ENCODE data around the gene AQP11.
"Not testable (repeated sequence)": the region's sequence is repeated elsewhere in the genome, so short reads cannot be mapped to it uniquely, and the experiment has no call there.

The AQP11 gene

DNA sequence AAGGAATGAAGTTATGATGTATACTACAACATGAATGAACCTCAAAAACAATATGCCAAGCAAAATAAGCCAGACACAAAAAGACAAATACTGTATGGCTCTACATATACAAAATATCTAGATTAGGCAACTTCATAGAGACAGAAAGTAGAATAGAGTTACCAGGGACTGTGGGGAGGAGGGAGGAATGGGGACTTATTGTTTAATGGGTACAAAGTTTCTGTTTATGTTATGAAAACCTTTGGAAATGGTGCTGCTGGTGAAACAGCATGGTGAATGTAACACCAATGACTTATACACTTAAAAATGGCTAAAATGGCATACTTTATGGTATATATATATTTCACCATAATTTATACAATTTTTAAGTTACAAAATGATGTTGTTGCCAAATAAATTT is 4.1 kb downstream of the AQP11 start:
- DNase-seq = no peak

- DNase-seq = no peak
These were observed 6.9 kb downstream of the AQP11 start for GRCh38 chr11:77596626-77597025.

DNA sequence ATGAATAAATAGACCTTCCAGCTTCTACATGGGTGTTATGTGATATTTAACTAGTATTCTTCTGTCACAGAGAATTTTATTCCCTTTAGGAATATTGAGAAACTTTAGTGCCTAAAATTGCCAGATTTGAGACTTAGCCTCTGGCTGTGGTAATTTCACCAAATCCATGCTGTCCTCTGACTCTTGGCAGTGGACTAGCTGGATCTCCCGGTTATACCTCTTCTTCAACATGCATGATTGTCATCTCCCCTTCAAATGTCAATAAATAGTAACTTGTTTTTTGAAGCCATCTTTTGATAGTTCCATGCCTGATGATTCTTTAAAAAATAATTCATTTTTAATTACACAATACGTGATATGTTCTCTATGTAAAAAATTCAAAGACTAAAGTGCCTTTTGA is 8.4 kb downstream of the AQP11 start:
- DNase-seq = no peak

- no peak for DNase-seq
These were observed 12.8 kb downstream of the AQP11 start for GRCh38 chr11:77602381-77603088.

DNA sequence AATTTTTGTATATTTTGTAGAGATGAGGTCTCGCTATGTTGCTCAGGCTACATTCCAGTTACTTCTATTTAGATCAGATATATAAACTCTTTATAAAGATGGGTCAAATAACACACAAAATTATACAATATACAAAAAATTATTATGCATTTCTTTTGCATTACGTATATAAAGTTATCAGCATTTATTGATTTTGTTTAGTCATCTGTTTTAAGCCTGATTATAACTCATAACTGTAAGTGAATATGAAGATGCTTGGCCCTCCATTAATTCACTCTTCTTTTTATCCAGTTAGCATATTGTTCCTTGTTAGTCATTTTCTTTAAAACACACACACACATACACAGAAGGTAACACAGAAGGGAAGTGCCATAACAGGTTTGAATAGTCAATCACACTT is 14.5 kb downstream of the AQP11 start:
- DNase-seq = no peak

- no peak for DNase-seq
These were observed 19.5 kb downstream of the AQP11 start for GRCh38 chr11:77609234-77609633.

DNA sequence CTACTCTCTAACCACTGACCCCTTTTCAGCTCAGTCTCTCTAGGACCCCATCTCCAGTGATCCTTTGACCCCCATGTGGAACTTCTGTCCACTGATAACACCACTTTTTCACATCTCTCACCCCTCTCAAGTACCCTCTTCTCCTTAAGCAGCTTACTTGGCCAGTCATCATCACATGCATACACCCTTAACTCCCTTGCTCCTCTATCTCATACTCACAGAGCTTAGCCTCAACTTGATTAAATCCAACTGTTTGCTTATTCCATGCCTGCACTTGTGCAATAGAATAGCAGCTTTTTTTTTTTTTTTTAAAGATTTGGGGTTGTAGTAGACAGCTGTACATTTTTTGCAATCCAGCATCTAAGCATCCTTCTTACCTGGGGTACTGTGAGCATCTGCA is 22.2 kb downstream of the AQP11 start:
- no peak for DNase-seq

DNA sequence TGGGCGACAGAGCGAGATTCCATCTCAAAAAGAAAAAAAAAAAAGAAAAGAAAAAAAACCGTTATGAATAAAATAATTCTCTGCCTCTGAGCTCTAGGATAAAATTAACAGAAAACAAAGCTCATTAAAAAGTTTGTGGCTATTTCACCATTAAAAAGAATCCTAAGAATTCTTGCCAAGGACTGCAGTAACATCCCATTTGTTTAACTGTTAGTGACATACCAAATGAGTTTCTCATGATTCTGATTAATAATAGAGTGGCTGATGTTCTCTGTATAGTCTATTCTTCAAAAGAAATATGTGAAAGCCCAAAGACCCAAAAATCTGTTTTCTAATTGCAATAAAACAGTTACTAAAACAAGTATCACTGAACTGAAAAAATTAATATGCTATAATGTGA is 28.1 kb downstream of the AQP11 start:
- DNase-seq = no peak

DNA sequence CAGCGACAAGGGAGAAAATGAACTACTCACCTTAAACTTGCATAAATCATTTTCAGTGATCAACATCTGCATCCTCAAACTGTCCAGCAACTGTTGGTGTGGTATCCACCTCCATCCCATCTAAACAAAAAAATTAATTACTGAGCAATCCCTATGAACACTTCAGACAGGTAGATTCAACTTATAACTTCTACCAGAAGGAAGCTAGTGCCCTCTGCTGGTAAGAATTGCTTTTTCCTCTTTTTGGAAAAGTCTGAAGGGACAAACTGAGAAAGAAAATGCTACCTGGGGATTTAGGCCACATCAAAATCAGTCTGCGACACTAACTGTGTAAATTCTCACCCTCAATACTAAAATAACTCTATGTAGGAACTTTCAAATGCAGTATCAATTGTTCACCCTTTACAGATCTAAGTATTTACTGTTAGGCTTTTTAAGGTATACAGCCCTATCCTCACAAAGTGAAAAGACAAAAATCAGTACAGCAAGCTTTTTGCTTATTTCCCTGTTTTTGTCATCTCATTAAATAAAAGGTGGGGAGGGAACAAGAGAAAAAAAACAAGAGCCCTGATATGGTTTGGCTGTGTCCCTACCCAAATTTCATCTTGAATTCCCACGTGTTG is 29.9 kb downstream of the AQP11 start:
- DNase-seq = no peak

DNA sequence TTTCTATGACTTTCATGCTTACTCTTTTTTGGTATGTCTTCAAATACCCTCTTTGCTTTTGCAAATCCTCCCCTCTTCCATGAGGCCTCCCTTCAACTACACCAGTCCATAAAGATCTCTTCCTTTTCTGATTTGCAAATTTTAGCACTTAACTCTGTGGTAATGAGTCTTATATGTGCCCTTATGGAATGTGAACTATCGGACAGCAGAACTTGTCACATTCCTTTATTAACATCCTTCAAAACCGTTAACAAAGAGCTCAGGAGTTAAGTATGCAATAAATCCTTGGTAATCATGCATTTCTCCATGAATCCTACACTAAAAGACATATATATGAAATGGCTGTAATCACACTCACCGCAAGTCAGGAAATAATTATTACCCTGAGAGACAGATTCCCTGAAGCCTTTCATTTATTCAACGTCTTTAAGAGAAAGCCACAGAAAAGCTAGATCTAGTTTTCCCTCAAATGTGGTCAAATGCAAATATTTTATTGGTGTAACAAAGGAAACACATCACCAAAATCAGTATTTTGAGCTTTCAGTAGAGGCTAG is 40.5 kb downstream of the AQP11 start:
- no peak for DNase-seq

DNA sequence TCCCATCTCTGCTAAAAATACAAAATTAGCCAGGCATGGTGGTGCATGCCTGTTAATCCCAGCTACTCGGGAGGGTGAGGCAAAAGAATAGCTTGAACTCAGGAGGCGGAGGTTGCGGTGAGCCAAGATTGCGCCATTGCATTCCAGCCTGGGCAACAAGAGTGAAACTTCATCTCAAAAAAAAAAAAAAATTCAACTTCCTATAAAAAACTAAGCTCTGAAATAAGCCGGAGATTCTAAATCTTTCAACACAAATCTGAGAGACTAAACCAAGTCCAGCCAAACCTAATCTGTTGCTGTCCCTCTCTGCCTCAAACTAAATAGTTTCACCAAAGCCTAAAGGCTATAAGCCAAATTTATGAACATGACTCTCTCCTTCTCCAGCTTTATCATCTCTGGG is 44.2 kb downstream of the AQP11 start:
- not testable (repeated sequence) for DNase-seq

DNA sequence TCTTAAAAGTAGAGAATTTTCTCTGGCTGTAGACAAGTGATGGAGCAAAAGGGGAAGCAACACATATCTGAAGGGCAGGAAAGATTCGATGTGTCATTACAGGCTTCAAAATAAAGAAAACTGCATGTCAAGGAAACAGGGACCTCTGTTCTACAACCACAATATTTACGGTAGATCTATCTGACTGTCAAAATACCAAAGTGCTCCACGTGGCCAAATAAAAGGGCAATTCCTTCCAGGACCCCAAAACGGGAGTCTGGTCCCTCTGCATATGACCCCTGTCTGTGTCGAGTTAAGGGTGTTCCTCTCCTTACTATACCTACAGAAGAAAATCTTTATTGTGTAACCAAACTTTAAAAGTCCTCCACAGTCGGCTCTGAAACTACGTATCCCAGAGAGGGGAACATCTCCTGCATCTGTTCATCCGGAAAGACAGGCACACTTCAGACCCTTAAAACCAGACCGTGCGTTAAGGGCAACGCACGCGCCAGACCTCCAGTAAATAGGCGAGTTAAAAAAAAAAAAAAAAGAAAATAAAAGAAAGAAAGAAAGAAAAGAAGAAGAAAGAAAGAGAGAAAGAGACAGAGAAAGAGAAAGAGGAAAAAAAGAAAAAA is 47.1 kb downstream of the AQP11 start:
- no peak for DNase-seq

DNA sequence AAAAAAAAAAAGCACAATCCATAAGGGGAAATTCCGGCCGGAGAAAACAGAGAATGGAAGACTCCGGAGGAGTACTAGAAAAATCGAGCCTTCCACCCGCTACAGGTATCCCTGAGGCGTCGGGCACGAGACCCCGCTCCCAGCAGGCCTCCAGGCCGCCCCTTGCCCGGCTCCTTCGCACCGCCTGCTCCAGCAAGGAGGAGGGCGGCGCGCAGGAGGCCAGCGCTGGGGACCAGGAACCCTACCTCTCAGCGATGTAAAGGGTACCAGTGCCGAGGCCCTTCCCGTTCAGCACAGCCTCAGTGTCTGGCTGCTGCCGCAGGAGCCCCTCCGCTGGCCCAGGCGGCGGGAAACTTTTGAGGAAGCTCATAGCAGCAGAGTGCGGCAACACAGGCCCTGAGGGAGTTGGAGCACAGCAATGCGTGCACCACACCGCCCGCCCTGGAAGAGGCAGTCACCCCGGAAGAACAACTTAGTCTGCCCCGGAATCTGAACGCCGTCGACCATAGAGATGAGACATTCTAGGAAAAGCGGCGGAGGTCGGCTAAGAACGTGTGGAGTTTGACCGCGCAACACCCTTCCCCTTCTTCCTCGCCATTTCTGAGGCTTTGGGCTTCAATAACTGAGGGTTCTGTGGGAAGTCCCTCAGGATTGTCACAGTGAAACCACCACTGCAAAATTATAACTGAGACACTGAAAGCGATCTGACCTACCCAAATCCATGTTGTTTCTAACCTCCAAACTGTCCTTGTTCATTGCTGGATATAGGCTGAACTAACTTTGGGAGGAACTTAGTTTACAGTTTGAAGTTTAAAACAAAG is 47.8 kb downstream of the AQP11 start, which contains the start of gene CLNS1A:
CLNS1A (minus strand) TSS at position 450 of the 821 bp plus-strand sequence; CDS start at position 370, 80 bp downstream.
- peak; percentile 74 for DNase-seq

- no peak for DNase-seq
These were observed 52.5 kb downstream of the AQP11 start for GRCh38 chr11:77642228-77642627.

DNA sequence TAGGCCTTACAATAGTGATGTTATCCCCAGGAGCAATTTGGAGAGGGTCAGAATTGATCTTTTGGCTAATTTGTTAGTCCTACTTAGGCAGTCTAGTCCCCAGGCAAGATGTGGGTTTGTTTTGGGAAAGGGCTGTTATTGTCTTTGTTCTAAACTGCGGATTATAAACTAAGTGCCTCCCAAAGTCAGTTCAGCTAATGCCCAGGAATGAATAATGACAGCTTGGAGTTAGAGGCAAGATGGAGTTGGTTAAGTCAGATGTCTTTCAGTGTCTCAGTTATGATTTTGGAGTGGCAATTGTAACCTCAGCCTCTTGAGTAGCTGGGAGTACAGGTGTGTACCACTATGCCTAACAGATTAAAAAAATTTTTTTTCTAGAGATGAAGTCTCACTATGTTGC is 55.1 kb downstream of the AQP11 start:
- no peak for DNase-seq

DNA sequence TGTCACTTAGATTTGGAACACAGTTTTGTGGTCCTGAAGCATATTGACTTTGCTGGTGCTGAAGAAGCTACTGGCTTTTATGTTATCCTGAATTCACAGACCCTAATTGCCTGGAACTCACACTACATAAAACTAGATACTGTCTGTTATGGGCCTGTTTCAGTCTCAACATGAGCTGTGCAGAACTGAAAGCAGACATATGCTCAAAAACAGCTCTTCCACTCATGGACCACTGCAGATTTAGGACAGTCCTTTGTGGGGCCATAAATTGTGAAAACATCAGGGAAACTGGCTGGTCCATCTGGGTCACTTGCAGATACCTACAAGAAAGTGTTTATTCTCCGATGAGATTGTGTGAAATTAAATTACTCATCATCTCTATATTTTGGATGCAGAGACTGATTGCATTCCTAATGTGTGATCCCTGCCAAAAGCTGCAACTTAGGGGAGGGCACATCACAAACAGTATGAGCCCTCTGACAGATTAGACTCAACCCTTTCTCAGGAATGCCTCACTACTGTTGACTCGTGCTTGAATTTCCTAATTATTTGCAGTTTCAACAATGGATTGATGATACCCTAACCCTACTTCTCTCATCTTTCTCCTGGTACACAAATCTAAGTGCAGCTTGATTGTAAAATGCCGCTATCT is 58.0 kb downstream of the AQP11 start:
- no peak for DNase-seq

DNA sequence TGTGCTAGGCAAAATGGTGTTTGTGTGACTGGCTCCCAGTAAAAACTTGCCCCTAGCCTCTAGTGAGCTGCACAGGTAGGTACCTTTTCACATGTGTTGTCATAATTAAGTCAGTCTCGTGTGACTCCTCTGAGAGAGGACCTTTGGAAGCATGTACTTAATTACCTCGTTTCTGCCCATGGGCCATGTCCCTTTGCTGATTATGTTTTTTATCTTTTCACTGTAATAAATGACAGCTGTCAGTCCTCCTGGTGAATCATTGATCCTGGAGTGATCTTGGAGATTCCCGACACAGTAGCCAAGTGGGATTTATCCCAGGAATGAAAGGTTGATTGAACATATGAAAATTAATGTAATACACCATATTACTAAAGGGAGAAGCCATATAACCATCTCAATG is 60.4 kb downstream of the AQP11 start:
- no peak for DNase-seq

DNA sequence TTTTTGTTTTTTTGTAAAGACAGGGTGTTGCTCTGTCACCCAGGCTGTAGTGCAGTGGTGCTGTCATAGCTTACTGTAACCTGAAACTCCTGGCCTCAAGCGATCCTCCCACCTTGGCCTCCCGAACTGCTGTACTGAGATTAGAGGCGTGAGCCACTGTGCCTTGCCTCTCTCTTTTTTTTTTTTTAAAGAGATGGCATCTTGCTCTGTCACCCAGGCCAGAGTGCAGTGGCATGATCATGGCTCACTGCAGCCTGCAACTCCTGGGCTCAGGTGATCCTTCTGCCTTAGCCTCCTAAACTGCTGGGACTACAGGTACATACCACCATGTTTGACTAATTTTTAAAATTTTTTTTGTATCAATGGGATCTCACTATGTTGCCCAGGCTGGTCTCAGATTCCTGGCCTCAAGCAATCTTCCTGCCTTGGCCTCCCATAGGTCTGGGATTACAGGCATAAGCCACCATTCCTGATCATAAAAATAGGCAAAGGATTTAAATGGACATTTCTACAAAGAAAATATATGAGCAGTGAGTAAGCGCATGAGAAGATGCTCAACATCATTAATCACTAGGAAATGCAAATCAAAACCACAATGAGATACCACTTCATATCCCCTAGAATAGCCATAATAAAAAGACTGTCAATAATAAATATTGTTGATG is 65.1 kb downstream of the AQP11 start:
- DNase-seq = no peak

DNA sequence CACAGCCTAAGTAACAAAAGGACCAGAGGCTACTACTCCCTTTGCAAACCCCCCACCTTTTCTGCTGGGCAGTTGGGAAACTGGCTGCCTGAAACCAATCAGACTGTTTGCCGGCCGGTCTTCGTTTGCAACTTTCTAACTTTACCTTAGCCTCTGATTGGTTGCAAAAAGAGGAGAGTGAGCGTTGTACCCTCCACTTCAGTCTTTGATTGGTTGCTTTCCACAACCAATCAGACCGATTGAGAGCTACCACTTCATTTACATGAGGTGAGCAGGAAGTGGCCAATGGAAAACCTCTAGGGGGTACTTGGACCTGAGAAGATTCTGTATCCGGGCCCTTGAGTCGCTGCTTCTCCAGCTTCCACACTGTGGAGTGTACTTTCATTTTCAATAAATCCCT is 66.6 kb downstream of the AQP11 start:
- DNase-seq = no peak

DNA sequence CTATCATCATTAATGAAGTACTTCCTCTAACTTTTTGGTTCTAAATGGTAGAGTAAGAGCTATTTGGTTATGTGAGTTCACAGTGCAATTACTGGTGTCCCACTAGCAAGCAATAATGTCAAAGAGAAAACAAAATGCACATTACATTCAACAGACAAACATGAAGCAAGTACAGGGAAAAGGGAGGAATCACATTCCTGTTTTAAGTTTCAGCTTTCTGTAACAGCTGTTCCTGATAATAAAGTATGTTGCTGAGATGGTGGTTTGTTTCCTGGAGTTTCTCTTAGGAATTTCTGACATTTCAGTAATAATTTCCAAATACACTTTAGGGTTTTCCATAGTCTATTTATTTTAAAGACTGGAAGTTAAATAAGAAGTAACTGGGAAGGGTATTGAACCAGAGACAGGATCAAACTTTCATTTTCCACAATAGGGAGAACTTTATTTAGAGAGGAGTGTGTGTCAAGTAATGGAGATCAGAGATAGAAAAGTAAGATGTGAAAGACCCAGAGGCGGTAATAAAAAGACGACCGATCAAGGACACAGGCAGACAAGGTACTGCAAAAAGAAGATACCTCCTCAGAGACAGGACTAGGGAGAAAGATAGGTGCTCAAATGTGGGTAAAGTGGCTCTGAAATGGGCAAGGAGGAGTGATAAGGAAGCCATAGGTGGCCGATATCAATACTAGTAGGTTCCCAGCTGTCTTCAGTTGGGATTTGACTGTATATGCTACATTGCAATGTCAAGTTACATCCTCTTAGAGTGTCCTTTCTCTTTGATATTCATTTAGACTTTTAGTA is 68.7 kb downstream of the AQP11 start:
- no peak for DNase-seq
